ENCODE measurements around the gene CCDC57. TPM values are rescaled to one million over a fixed set of nuclear protein-coding genes. Genes with fewer than 3 reads are reported as not detected.

The CCDC57 gene
- total and polyA plus RNA-seq, 9 of the 15 experiments (the other 6 are each of a cell fraction or from before 2014, with no cell fraction given) = 0.83 to 36.2 (median 13.6) TPM

GRCh38 chr17:82153745-82154375, 58.8 kb downstream of the CCDC57 start (continued):
- TF ChIP-seq, protein P1, sequence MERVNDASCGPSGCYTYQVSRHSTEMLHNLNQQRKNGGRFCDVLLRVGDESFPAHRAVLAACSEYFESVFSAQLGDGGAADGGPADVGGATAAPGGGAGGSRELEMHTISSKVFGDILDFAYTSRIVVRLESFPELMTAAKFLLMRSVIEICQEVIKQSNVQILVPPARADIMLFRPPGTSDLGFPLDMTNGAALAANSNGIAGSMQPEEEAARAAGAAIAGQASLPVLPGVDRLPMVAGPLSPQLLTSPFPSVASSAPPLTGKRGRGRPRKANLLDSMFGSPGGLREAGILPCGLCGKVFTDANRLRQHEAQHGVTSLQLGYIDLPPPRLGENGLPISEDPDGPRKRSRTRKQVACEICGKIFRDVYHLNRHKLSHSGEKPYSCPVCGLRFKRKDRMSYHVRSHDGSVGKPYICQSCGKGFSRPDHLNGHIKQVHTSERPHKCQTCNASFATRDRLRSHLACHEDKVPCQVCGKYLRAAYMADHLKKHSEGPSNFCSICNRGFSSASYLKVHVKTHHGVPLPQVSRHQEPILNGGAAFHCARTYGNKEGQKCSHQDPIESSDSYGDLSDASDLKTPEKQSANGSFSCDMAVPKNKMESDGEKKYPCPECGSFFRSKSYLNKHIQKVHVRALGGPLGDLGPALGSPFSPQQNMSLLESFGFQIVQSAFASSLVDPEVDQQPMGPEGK (CRISPR knock-in tag; IDR thresholded peaks at IDR 0.05; ENCODE audit: borderline replicate concordance) = no peak
- no peak for TF ChIP-seq TEAD2 (tag; IDR thresholded peaks at IDR 0.05)
- no peak for TF ChIP-seq ZNF512 (tag; IDR thresholded peaks at IDR 0.05)
- no peak for TF ChIP-seq TCF7L2 (IDR thresholded peaks at IDR 0.05; ENCODE audit: low read depth, low read length)
- peak; percentile 73; the same call in 1 of the 2 replicates for TF ChIP-seq CC2D1A (IDR thresholded peaks at IDR 0.05)
- no peak for TF ChIP-seq RNF2 (IDR thresholded peaks at IDR 0.05)
- TF ChIP-seq CBX3 (IDR thresholded peaks at IDR 0.05; ENCODE audit: borderline replicate concordance in 1 of 2, low read length in 2 of 2) = peak in 1 of 2 experiments; percentile 67; a peak in 2 of 3 replicates
- no peak for TF ChIP-seq BHLHE40 (IDR thresholded peaks at IDR 0.05; ENCODE audit: low read length)
- no peak for TF ChIP-seq ZNF764 (CRISPR knock-in tag; IDR thresholded peaks at IDR 0.05; ENCODE audit: low read depth)
- TF ChIP-seq ZNF589 (CRISPR knock-in tag; IDR thresholded peaks at IDR 0.05; ENCODE audit: low read depth) = no peak
- TF ChIP-seq PHF21A (IDR thresholded peaks at IDR 0.05; ENCODE audit: borderline replicate concordance, low read depth) = no peak
- no peak; the same call in 1 of the 2 replicates for TF ChIP-seq ATF7 (IDR thresholded peaks at IDR 0.05)
- TF ChIP-seq CGGBP1 (CRISPR knock-in tag; IDR thresholded peaks at IDR 0.05) = no peak
- TF ChIP-seq PTBP1 (IDR thresholded peaks at IDR 0.05; ENCODE audit: low read depth, low read length) = no peak
- no peak for TF ChIP-seq TSC22D4 (tag; IDR thresholded peaks at IDR 0.05)
- TF ChIP-seq KLF16 (IDR thresholded peaks at IDR 0.05) = peak; percentile 61; the same call in 1 of the 2 replicates
- no peak for TF ChIP-seq RFX5 (IDR thresholded peaks at IDR 0.05; ENCODE audit: low read depth, low read length)
- no peak for TF ChIP-seq ZC3H11A (IDR thresholded peaks at IDR 0.05; ENCODE audit: low read depth, low read length)
- no peak for TF ChIP-seq HDAC3 (IDR thresholded peaks at IDR 0.05; ENCODE audit: borderline replicate concordance, partially characterized antibody)
- no peak for TF ChIP-seq CREB3L1 (IDR thresholded peaks at IDR 0.05; ENCODE audit: borderline replicate concordance, low read depth)
- no peak for TF ChIP-seq RBBP5 (IDR thresholded peaks at IDR 0.05; ENCODE audit: borderline replicate concordance, insufficient read depth, low read length, poor library complexity, severe bottlenecking)
- TF ChIP-seq KLF1 (tag; IDR thresholded peaks at IDR 0.05) = no peak
- TF ChIP-seq FOXK2 (conservative IDR thresholded peaks at IDR 0.05 in 1 of 2, IDR thresholded peaks at IDR 0.05 in 1 of 2; ENCODE audit: low read depth in 2 of 2) = no peak
